Non-pigmented ciliary epithelial cell (primary cell): ENCODE results near the gene NUMB.

Experiments
- DNase-seq: peaks from one replicate; pipeline ENCODE4 v3.0.0-alpha.2; 2010; ENCODE audit warnings: low read depth

NUMB gene

DNA sequence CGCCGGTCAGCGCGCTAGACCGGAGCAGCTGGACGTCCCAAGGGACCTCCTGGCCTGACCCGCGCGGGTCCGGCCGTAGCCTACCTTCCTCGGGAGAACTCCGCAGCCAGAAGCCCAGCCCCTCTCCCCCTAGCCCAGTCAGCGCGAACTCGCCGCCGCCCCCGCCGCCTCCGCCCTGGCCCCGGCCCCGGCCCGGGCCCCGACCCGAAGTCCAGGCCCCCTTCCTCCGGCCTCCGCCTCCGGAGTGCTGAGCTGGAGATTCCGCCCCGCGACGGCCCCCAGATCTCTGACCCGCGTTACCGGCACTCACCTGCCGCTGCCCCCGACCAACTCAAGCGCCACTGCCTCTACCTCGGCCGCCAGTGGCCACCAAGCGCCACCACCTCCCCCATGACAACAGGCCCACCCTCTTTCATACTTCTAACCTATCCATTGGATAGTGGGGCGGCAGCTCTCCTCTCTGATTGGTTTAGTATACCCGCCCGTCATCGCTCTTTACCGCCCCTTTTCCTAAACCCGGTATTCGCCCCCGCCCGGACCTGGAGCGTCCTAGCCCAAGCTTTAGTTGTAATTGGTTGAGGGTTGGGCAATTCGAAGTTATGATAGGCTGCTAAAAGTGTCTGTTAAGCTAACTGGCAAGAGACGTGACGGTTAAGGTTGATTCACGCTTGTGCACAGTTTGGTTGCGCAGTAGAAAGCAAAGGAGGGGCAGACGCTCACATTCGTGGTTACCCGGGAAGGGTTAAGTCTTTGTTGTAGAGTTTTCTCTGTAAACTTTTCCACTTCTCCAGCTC, at the start of gene NUMB:
TSS of gene NUMB (minus strand) at position 364 of the 794 bp plus-strand sequence. CDS start 102,795 bp downstream, outside the sequence.
- DNase-seq = peak; percentile 100

DNA sequence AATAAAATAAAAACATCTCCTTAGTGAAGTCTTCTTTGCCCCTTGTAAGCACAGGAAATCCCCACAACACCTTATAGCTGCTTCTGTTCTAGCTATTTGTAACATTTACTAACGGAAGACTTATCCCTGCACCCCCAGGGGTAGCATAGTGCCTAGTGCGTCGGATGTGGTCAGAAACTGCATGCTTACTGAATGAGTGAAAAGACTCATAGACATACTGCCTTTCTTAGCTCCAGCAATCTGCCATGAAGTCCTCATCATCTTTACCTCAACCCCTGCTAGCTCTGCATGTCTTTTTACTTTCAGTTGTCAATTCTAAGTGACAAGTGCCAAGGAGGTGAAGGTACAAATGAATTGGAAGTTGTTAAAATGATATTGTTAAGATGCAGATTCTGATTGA, 45.3 kb upstream of the NUMB start:
- DNase-seq = peak; percentile 42

- no peak for DNase-seq
These were observed 43.8 kb upstream of the NUMB start for GRCh38 chr14:73502017-73502619.

DNA sequence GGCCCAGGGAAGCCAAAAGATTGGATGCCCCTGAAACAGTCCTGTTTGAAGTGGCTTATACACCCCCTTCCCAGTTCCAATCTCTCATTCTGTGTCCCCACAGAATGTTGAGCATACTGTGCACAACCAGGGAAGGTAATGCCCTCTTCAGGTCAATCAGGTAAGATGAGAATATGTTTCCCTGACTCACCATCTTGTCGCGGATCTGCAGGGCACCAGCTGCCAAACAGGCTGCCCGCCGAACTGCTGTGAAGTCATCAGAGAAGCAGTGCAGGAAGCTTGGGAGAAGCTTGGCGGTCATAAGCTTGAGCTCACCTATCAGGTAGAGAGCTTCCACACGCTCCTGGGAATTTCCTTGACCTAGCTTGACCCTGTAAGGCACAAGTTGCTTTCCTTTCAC, 42.0 kb upstream of the NUMB start:
- DNase-seq = no peak

- no peak for DNase-seq
These were observed 36.2 kb upstream of the NUMB start for GRCh38 chr14:73494593-73494992.

DNA sequence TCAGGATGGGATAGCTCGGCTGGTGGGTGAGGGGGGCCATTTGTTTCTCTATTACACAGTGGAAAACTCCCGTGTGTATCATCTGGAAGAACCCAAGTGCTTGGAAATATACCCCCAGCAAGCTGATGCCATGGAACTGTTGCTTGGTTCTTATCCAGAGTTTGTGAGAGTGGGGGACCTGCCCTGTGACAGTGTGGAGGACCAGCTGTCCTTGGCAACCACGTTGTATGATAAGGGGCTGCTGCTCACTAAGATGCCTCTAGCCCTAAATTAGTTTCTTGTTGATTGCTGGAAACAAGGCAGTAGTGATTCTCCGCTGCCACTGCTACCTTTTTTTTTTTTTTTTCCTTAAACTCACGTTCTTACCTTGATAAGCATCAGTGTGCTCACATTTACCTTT, 34.3 kb upstream of the NUMB start:
- DNase-seq = no peak

DNA sequence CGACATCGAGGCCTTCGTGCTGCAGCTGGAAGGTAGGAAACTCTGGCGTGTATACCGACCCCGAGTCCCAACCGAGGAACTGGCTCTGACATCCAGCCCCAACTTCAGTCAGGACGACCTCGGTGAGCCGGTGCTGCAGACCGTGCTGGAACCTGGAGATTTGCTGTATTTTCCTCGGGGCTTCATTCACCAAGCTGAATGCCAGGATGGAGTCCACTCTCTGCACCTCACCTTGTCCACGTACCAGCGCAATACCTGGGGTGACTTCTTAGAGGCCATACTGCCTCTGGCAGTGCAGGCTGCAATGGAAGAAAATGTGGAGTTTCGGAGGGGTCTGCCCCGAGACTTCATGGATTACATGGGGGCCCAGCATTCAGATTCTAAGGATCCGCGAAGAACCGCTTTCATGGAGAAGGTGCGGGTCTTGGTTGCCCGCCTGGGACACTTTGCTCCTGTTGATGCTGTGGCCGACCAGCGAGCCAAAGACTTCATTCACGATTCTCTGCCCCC, 33.8 kb upstream of the NUMB start:
- DNase-seq = no peak

- no peak for DNase-seq
These were observed 33.1 kb upstream of the NUMB start for GRCh38 chr14:73491256-73492042.

- DNase-seq = no peak
These were observed 31.3 kb upstream of the NUMB start for GRCh38 chr14:73489481-73490175.

- no peak for DNase-seq
These were observed 20.3 kb upstream of the NUMB start for GRCh38 chr14:73478684-73479083.

GRCh38 chr14:73477618-73478266, 19.4 kb upstream of the NUMB start:
- DNase-seq = no peak

- DNase-seq = no peak
These were observed 18.1 kb upstream of the NUMB start for GRCh38 chr14:73476451-73476931.

GRCh38 chr14:73474952-73475351, 16.6 kb upstream of the NUMB start:
- DNase-seq = no peak

- no peak for DNase-seq
These were observed 14.1 kb upstream of the NUMB start for GRCh38 chr14:73472185-73473114.

GRCh38 chr14:73471582-73472184, 13.3 kb upstream of the NUMB start:
- no peak for DNase-seq

DNA sequence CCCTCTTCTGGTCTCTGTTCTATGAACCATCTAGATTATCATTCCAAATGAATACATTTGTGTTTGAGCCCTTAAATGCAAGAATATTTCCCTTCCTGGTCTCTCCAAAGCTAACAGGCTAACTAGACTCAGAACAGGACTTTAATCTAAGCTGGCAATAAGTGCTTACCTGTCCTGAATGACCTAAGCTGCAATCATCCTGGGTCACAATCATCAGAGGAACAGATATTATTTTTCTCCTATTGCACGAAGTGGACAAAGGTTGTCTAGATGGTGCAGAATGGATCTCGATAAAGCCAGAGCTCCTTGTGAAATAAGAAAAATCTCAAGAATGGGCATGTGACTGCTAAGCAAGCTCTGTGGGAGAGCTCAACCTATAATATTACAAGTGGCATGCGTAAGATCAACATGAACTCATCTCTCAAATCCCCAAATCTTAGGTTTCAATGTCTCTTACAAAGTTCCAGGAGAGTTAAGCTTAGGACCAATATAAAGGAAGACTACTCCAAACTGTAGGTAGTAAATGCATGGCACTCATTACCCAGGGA, 10.6 kb upstream of the NUMB start:
- DNase-seq = no peak

GRCh38 chr14:73467800-73468199, 9.5 kb upstream of the NUMB start:
- no peak for DNase-seq

DNA sequence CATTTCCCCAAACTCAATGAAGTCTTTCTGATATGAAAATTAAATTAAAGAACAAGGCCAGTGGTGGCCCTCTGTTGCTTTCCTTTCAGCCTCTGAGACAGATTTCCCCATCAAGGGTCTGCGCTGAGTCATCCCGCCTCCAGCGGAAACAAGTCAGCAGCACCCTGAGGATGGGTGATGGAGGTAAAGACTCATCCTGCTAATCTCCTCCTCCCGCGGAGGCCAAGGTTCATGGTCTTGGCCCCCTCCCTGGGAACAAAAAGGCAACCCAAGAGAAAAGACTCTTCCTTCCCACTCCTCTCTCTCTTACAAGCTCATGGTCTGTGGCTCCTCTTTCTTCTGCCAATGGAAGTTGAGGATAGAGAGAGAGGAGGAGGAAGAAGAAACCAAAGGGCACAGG, 9.0 kb upstream of the NUMB start:
- no peak for DNase-seq

DNA sequence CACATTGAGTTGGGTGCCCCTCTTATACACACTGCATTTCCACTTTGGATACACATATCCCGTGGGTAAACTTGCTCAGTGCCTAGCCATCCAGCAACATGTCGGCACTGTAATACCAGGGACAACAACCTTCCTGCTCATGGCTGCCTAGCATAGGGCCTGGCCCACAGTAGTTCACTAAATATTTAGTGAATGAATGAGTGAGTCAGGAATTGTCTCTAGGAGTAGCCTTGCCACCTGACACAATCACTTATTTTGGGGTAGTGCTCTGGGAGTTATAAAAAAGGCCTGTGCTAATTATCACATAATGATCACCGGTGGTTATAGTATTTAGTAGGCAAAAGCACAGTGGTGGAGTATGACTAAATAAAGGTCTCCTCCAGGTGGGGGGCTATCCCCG, 8.5 kb upstream of the NUMB start:
- no peak for DNase-seq
